CD4-positive, alpha-beta memory T cell (primary cell): ENCODE results near the gene PEX12. TPM values are rescaled to one million over a fixed set of nuclear protein-coding genes. Genes with fewer than 3 reads are reported as not detected.
"Not testable (repeated sequence)": the region's sequence is repeated elsewhere in the genome, so short reads cannot be mapped to it uniquely, and the experiment has no call there.

ENCODE experiments used
- CTCF ChIA-PET: fragments of 350-600 bp; sonication (Branson Sonifier 250); formaldehyde crosslinking; loops from one replicate; lab custom pipeline; 2021; ENCODE audit warnings: inconsistent platforms; ENCODE audit not compliant: partially characterized antibody; lab: Charles Lee
- POLR2A ChIA-PET: fragments of 350-600 bp; sonication (Branson Sonifier 250); formaldehyde crosslinking; loops from one replicate; lab custom pipeline; 2021; ENCODE audit not compliant: partially characterized antibody; lab: Charles Lee
- DNase-seq, 5 donors: peaks; one replicate each; pipeline versions ENCODE4 v3.0.0 to v3.0.0-alpha.2; 2020 to 2022; ENCODE audit warnings: mixed read lengths in 1 of 5
- H3K27ac ChIP-seq: one replicate; pipeline ENCODE4 v1.7.0; 2013; ENCODE audit warnings: low read depth, low read length
- H3K27me3 ChIP-seq: 2 replicates; pipeline ENCODE4 v1.7.0; 2013; ENCODE audit warnings: mild to moderate bottlenecking, low read length, moderate library complexity; ENCODE audit not compliant: insufficient read depth
- H3K36me3 ChIP-seq: 2 replicates; pipeline ENCODE4 v1.7.0; 2013; ENCODE audit warnings: mild to moderate bottlenecking, low read length, moderate library complexity; ENCODE audit not compliant: insufficient read depth
- H3K4me1 ChIP-seq: 2 replicates; pipeline ENCODE4 v1.7.0; 2013; ENCODE audit warnings: mild to moderate bottlenecking, low read length, moderate library complexity; ENCODE audit not compliant: insufficient read depth
- H3K4me3 ChIP-seq, 2 donors: one replicate each; pipeline ENCODE4 v1.7.0; 2013; ENCODE audit warnings: low read length in 2 of 2, mild to moderate bottlenecking in 1 of 2
- H3K9me3 ChIP-seq, 2 donors: one replicate each; pipeline ENCODE4 v1.7.0; 2013; ENCODE audit warnings: low read length in 2 of 2, control low read depth in 1 of 2; ENCODE audit not compliant: control insufficient read depth in 1 of 2
- H3K27ac Mint-ChIP-seq, 7 donors: one replicate each; pipeline ENCODE4 v1.8.0; 2020 to 2021; ENCODE audit warnings: mixed read lengths in 7 of 7, mild to moderate bottlenecking in 6 of 7, inconsistent platforms in 3 of 7, moderate library complexity in 3 of 7
- H3K27me3 Mint-ChIP-seq, 2 donors: one replicate each; pipeline ENCODE4 v1.8.0; 2020 to 2021; ENCODE audit warnings: mixed read lengths in 2 of 2
- H3K36me3 Mint-ChIP-seq, 2 donors: one replicate each; pipeline ENCODE4 v1.8.0; 2020 to 2021; ENCODE audit warnings: mixed read lengths in 2 of 2, inconsistent platforms in 1 of 2, mild to moderate bottlenecking in 1 of 2
- H3K4me1 Mint-ChIP-seq, 4 donors: one replicate each; pipeline ENCODE4 v1.8.0; 2020 to 2021; ENCODE audit warnings: mixed read lengths in 4 of 4, mild to moderate bottlenecking in 1 of 4
- H3K4me3 Mint-ChIP-seq, 8 donors: one replicate each; pipeline ENCODE4 v1.8.0; 2020 to 2021; ENCODE audit warnings: mixed read lengths in 8 of 8, mild to moderate bottlenecking in 7 of 8, moderate library complexity in 6 of 8, inconsistent platforms in 3 of 8
- H3K9me3 Mint-ChIP-seq, 8 donors: one replicate each; pipeline ENCODE4 v1.8.0; 2020 to 2021; ENCODE audit warnings: mixed read lengths in 8 of 8, mild to moderate bottlenecking in 5 of 8, inconsistent platforms in 3 of 8, moderate library complexity in 1 of 8
- intact Hi-C: fragments of 100-400 bp; cut with micrococcal nuclease; formaldehyde crosslinking; loops from one replicate; pipeline ENCODE4 v1.15.1; 2023
- polyA plus RNA-seq, 2 donors: library from polyadenylated mRNA; unstranded; fragments of 300-500 nt; fragmentation: Illumina TruSeq; gene quantifications; one replicate each; pipeline ENCODE4 v1.2.3, GENCODE V29; 2021
- total RNA-seq, 2 experiments: library from RNA; stranded (reverse); gene quantifications; one replicate each; pipeline ENCODE4 v1.2.3, GENCODE V29; 2021

The PEX12 gene
- total and polyA plus RNA-seq, 4 experiments from 2014 or later: 1.3 to 8.5 (median 5.5) TPM

DNA sequence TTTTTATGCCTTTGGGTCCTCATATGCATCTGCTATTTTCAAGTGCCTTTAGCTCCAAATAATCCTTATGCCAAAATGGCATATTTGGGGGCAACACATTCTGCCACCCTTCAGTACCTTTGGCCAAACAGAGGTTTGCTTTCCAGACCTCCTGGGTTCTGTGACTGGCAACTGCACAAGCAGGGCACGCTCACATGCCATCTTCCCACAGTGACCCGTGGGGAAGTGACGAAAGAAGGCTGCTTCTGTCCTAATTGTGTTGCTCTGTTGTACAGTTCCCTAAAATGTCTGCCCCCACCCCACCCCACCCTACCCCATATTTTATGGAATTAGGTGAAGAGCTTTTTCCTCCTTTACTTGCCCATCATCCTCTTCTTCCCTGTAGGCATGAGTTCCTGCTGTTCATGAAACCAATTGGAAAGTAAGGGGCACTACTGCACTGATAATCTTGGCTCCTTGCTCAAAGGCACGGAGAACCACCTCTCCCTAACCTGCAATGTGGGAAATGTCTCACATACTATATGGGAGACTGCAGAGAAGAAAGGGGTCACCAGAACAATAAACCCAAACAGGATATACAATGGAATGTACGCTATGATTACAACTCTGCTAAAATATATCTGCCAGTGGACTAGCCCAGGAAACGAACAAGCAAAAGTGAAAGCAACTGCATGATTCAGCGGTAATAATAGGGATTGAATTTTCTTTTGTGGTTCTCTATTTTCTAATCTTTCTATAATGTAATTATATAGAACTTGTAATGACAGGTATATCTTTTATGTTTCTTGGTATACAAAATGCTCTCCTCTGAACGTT is 37.6 kb downstream of the PEX12 start:
- peak overlapping the region; percentile 80 to 98 (median 95) for H3K27ac Mint-ChIP-seq
- intact Hi-C loops: no loop called here
- Histone ChIP-seq H3K27me3 (no peaks in the 10 kb centered on the region), H3K4me1 (peaks cover 45% of the 10 kb centered on the region), H3K27ac (peak overlapping the region; percentile 74), H3K9me3 (no peaks in the 10 kb centered on the region), H3K4me3 (peak overlapping the region; percentile 60 to 79), H3K36me3 (no peaks in the 10 kb centered on the region)
- H3K9me3 Mint-ChIP-seq: no peaks in the 10 kb centered on the region
- H3K36me3 Mint-ChIP-seq: peaks cover 7 to 9% of the 10 kb centered on the region in 2 donors
- H3K4me1 Mint-ChIP-seq: peaks cover 32 to 62% (median 45%) of the 10 kb centered on the region in 4 donors
- POLR2A ChIA-PET: interaction anchor here (0.9 to 13.6 kb wide), 13 partner anchors 8 to 380 kb away, joined by 3 to 316 read pairs (median 10); partner anchors contain the start of genes PEX12, SLFN11, SLFN13 and SLFN5
- no peaks in the 10 kb centered on the region for H3K27me3 Mint-ChIP-seq
- CTCF ChIA-PET: interaction anchor here (0.7 to 13.7 kb wide), 9 partner anchors 19 to 374 kb away, joined by 3 to 270 read pairs (median 11); partner anchors contain the start of genes AP2B1 and SLFN5
- peak overlapping the region; percentile 87 to 98 (median 92) for H3K4me3 Mint-ChIP-seq
- peak in 4 of 5 donors; percentile 43 to 54 (median 50) for DNase-seq

DNA sequence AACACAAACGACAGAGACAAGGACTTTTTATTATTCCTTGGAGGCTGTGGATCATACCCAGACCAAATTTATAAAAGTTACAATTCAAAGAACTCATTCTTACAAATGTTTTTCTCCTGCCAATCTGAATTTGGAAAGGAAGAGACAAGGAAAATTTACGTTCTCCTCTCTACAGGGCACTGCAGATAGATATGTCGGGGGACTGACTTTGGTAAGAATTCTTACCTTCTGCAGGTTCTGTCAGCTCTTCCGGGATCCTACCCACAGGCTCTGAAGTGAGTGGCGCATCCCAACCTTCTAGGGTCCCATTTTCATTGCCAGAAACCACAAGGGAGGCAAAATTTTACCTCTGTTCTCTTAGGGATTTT is 38.7 kb downstream of the PEX12 start:
- H3K27me3 ChIP-seq: no peaks in the 10 kb centered on the region
- H3K36me3 ChIP-seq: no peaks in the 10 kb centered on the region
- Mint-ChIP-seq H3K27me3 (no peaks in the 10 kb centered on the region), H3K4me1 (peaks cover 35 to 66% (median 47%) of the 10 kb centered on the region in 4 donors), H3K4me3 (peak overlapping the region; percentile 83 to 98 (median 90)), H3K27ac (peak overlapping the region; percentile 80 to 96 (median 95)), H3K36me3 (peaks cover 9 to 12% of the 10 kb centered on the region in 2 donors), H3K9me3 (no peaks in the 10 kb centered on the region)
- no peaks in the 10 kb centered on the region for H3K9me3 ChIP-seq
- DNase-seq: no peak
- CTCF ChIA-PET: interaction anchor here (0.7 to 13.7 kb wide), 23 partner anchors 9 to 379 kb away, joined by 3 to 270 read pairs (median 4); partner anchors contain the start of genes PEX12 and SLFN5
- H3K27ac ChIP-seq: peak overlapping the region; percentile 74
- peak overlapping the region; percentile 32 to 79 for H3K4me3 ChIP-seq
- H3K4me1 ChIP-seq: peaks cover 45% of the 10 kb centered on the region
- intact Hi-C loops: loop anchor here (1.0 to 5.0 kb wide), 7 partner anchors 39 to 368 kb away; partner anchors contain the start of genes PEX12 and SLFN11
- POLR2A ChIA-PET: interaction anchor here (0.6 to 13.6 kb wide), 27 partner anchors 15 to 517 kb away, joined by 3 to 316 read pairs (median 4); partner anchors contain the start of genes PEX12, SLFN11, SLFN13 and SLFN5

DNA sequence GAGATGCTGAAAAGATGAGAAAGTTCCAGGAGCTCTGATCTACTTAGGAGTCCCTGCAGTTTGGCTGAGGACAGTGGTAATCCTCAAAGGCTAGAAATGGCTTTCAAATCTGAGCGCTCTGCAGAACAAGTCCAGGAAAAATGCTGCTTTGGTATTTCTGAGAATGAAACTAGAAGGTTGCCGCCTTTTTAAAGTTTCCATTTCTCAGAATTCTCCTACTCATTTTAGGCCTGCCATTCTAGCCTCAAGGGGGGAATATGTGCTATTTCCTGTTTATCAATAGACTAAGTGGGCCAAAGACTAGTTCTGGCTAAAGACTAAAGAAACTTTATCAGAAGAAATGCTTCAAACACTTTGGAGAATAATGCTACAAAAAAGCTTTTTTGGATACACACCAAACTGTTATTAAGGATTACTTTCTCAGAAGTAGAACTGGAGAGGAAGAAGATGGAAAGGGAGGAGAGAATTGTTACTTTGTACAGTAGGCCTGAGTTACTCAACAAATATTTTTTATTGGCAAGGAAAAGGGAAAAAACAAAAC is 40.7 kb downstream of the PEX12 start, which contains the start of gene SLFN12L:
Gene SLFN12L, minus strand, starts transcription at position 78 of the 541 bp plus-strand sequence. CDS start 15,314 bp downstream, outside the sequence.
- POLR2A ChIA-PET: interaction anchor here (0.5 to 13.6 kb wide), 34 partner anchors 10 to 492 kb away, joined by 3 to 316 read pairs (median 4); partner anchors contain the start of genes NLE1, PEX12, RFFL and SLFN11
- intact Hi-C loops: loop anchor here (2.0 to 5.0 kb wide), 4 partner anchors 17 to 210 kb away; partner anchors contain the start of genes PEX12 and SLFN11
- peak in 4 of 5 donors; percentile 42 to 59 (median 48) for DNase-seq
- Histone ChIP-seq H3K27ac (peak within 1 kb of the TSS; percentile 74), H3K36me3 (no peaks in the 10 kb centered on the region), H3K9me3 (no peaks in the 10 kb centered on the region), H3K4me3 (peak within 1 kb of the TSS; percentile 71 to 98), H3K27me3 (no peaks in the 10 kb centered on the region), H3K4me1 (peaks cover 58% of the 10 kb centered on the region)
- H3K27ac Mint-ChIP-seq: peak within 1 kb of the TSS; percentile 80 to 96 (median 95)
- H3K27me3 Mint-ChIP-seq: no peaks in the 10 kb centered on the region
- H3K4me1 Mint-ChIP-seq: peaks cover 40 to 69% (median 49%) of the 10 kb centered on the region in 4 donors
- CTCF ChIA-PET: interaction anchor here (1.0 to 13.7 kb wide), 14 partner anchors 15 to 371 kb away, joined by 3 to 270 read pairs (median 6); partner anchors contain the start of genes PEX12 and SLFN5
- H3K4me3 Mint-ChIP-seq: peak within 1 kb of the TSS; percentile 88 to 98 (median 94)
- H3K9me3 Mint-ChIP-seq: peaks cover 0 to 2% (median 0%) of the 10 kb centered on the region in 8 donors
- H3K36me3 Mint-ChIP-seq: peaks cover 16 to 21% of the 10 kb centered on the region in 2 donors

DNA sequence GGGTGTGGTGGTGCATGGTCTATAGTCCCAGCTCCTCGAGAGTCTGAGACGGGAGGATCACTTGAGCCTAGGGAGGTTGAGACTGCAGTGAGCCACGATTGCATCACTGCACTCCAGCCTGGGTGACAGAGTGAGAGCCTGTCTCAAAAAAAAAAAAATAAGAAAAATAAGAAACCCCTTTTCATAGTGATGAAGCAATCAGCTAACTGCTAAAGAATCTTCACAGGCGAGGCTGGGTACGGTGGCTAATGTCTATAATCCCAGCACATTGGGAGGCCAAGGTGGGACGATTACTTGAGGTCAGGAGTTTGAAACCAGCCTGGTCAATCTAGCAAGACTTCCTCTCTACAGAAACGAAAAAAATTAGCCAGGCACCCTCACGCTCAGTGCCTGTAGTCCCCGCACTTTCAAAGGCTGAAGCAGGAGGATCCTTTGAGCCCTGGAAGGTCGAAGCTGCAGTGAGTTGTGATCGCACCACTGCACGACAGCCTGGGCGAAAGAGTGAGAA is 41.7 kb downstream of the PEX12 start:
- Histone ChIP-seq H3K4me1 (peaks cover 64% of the 10 kb centered on the region), H3K9me3 (no peaks in the 10 kb centered on the region), H3K36me3 (no peaks in the 10 kb centered on the region), H3K27me3 (no peaks in the 10 kb centered on the region), H3K4me3 (peak overlapping the region; percentile 71 to 98), H3K27ac (peak overlapping the region; percentile 74)
- H3K27ac Mint-ChIP-seq: peak overlapping the region; percentile 80 to 96 (median 95)
- CTCF ChIA-PET: interaction anchor here (0.9 to 13.7 kb wide), 17 partner anchors 15 to 370 kb away, joined by 3 to 270 read pairs (median 4); partner anchors contain the start of genes PEX12, SLFN11 and SLFN5
- H3K36me3 Mint-ChIP-seq: peaks cover 16 to 21% of the 10 kb centered on the region in 2 donors
- peaks cover 42 to 78% (median 53%) of the 10 kb centered on the region in 4 donors for H3K4me1 Mint-ChIP-seq
- peak in 1 of 5 donors; percentile 72 for DNase-seq
- H3K9me3 Mint-ChIP-seq: peaks cover 0 to 2% (median 0%) of the 10 kb centered on the region in 8 donors
- POLR2A ChIA-PET: interaction anchor here (0.5 to 13.6 kb wide), 40 partner anchors 8 to 491 kb away, joined by 3 to 316 read pairs (median 4); partner anchors contain the start of genes AP2B1, NLE1, PEX12 and SLFN11
- H3K4me3 Mint-ChIP-seq: peak overlapping the region; percentile 88 to 98 (median 94)
- no peaks in the 10 kb centered on the region for H3K27me3 Mint-ChIP-seq
- intact Hi-C loops: loop anchor here (2.0 to 5.0 kb wide), 2 partner anchors 16 to 211 kb away; no protein-coding TSS in a partner anchor

DNA sequence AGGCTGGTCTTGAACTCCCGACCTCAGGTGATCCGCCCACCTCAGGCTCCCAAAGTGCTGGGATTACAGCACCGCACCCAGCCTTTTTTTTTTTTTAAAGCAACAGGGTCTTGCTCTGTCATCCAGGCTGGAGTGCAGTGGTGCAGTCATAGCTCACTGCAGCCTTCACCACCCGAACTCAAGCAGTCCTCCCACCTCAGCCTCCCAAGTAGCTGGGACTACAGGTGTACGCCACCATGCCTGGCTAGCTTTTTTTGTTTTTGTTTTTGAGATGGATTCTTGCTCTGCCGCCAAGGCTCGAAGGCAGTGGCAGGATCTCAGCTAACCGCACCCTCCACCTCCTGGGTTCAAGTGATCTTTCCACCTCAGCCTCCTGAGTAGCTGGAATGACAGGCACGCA is 43.0 kb downstream of the PEX12 start:
- not testable (repeated sequence) for H3K9me3 ChIP-seq, H3K27me3 Mint-ChIP-seq, H3K36me3 ChIP-seq, H3K9me3 Mint-ChIP-seq, H3K27me3 ChIP-seq, DNase-seq
- Mint-ChIP-seq H3K27ac (peak overlapping the region; percentile 80 to 96 (median 95)), H3K4me1 (peaks cover 43 to 78% (median 56%) of the 10 kb centered on the region in 4 donors), H3K36me3 (peaks cover 21 to 27% of the 10 kb centered on the region in 2 donors), H3K4me3 (peak overlapping the region; percentile 88 to 98 (median 94))
- Histone ChIP-seq H3K4me1 (peaks cover 67% of the 10 kb centered on the region), H3K4me3 (peak overlapping the region; percentile 71 to 98), H3K27ac (peak overlapping the region; percentile 74)
- intact Hi-C loops: loop anchor here (5.0 kb wide), 1 partner anchor 212 kb away; no protein-coding TSS in a partner anchor
- ChIA-PET CTCF (interaction anchor here (0.7 to 13.7 kb wide), 18 partner anchors 13 to 369 kb away, joined by 3 to 270 read pairs (median 4); partner anchors contain the start of genes SLFN11 and SLFN5), POLR2A (interaction anchor here (0.8 to 13.6 kb wide), 17 partner anchors 15 to 370 kb away, joined by 3 to 316 read pairs (median 13); partner anchors contain the start of genes PEX12, SLFN11, SLFN13 and SLFN5)
